HepG2 (cell line): ENCODE results near the gene PRPF38B. TPM values are rescaled to one million over a fixed set of nuclear protein-coding genes. Genes with fewer than 3 reads are reported as not detected.
A peak's percentile ranks its signal among the peaks of the same experiment; 100 is the strongest.

Experiments used
- CEBPB ChIP-seq: IDR thresholded peaks from 2 replicates; pipeline ENCODE4 v1.6.1; 2011; ENCODE audit warnings: low read depth, low read length, improper control_type of control experiment, borderline replicate concordance
- FLYWCH1 ChIP-seq: sonication (generic); formaldehyde crosslinking; IDR thresholded peaks from 2 replicates; pipeline ENCODE4 v1.8.1; 2023; ENCODE audit warnings: mild to moderate bottlenecking, missing genetic modification reagents
- FOXC1 ChIP-seq: sonication (generic); formaldehyde crosslinking; IDR thresholded peaks from 2 replicates; pipeline ENCODE4 v1.8.0; 2022; ENCODE audit warnings: mild to moderate bottlenecking, missing genetic modification reagents, borderline replicate concordance
- FOXJ3 ChIP-seq: sonication (generic); formaldehyde crosslinking; IDR thresholded peaks from 2 replicates; pipeline ENCODE4 v1.4.0; 2020; ENCODE audit warnings: missing genetic modification reagents, mild to moderate bottlenecking, borderline replicate concordance
- HNRNPL ChIP-seq: fragments of 200-400 bp; formaldehyde crosslinking; IDR thresholded peaks from 2 replicates; pipeline ENCODE4 v1.6.1; 2017; ENCODE audit warnings: mild to moderate bottlenecking, low read depth, low read length
- JDP2 ChIP-seq: sonication (generic); formaldehyde crosslinking; IDR thresholded peaks from 2 replicates; pipeline ENCODE4 v1.8.1; 2022; ENCODE audit warnings: missing genetic modification reagents, borderline replicate concordance
- KDM6A ChIP-seq: IDR thresholded peaks from 2 replicates; pipeline ENCODE4 v1.6.1; 2016; ENCODE audit warnings: low read depth
- MIER3 ChIP-seq: IDR thresholded peaks from 2 replicates; pipeline ENCODE4 v1.6.1; 2016; ENCODE audit warnings: missing compliant biosample characterization, borderline replicate concordance
- RFX3 ChIP-seq: IDR thresholded peaks from 2 replicates; pipeline ENCODE4 v1.6.1; 2016; ENCODE audit warnings: missing biosample characterization, missing genetic modification reagents
- RFXANK ChIP-seq: IDR thresholded peaks from 2 replicates; pipeline ENCODE4 v1.6.1; 2016
- SOX6 ChIP-seq, 2 experiments: fragments of 450-650 bp in 1 of 2; sonication (generic) in 1 of 2; formaldehyde crosslinking in 1 of 2; IDR thresholded peaks; 2 replicates each; pipeline versions ENCODE4 v1.4.0 to v1.6.1; 2017 to 2020; ENCODE audit warnings: antibody characterized with exemption in 1 of 2, mild to moderate bottlenecking in 1 of 2, missing genetic modification reagents in 1 of 2
- TEAD3 ChIP-seq: optimal IDR thresholded peaks from 2 replicates; pipeline ENCODE3; 2016; ENCODE audit warnings: borderline replicate concordance
- ZNF138 ChIP-seq: sonication (generic); formaldehyde crosslinking; IDR thresholded peaks from 2 replicates; pipeline ENCODE4 v1.5.0; 2020; ENCODE audit warnings: mild to moderate bottlenecking, low read depth, missing genetic modification reagents
- ZNF230 ChIP-seq: sonication (generic); formaldehyde crosslinking; IDR thresholded peaks from 2 replicates; pipeline ENCODE4 v1.4.0; 2020; ENCODE audit warnings: mild to moderate bottlenecking, missing genetic modification reagents
- ZNF264 ChIP-seq: sonication (generic); formaldehyde crosslinking; IDR thresholded peaks from 2 replicates; pipeline ENCODE4 v1.4.0; 2020; ENCODE audit warnings: missing genetic modification reagents
- ZNF292 ChIP-seq: sonication (generic); formaldehyde crosslinking; IDR thresholded peaks from 2 replicates; pipeline ENCODE4 v1.8.1; 2022; ENCODE audit warnings: mild to moderate bottlenecking, low read depth, missing genetic modification reagents, borderline replicate concordance
- ZNF556 ChIP-seq: sonication (generic); formaldehyde crosslinking; IDR thresholded peaks from 2 replicates; pipeline ENCODE4 v1.4.0; 2020; ENCODE audit warnings: mild to moderate bottlenecking, missing genetic modification reagents, borderline replicate concordance
- ZNF563 ChIP-seq: sonication (generic); formaldehyde crosslinking; IDR thresholded peaks from 2 replicates; pipeline ENCODE4 v1.8.0; 2022; ENCODE audit warnings: mild to moderate bottlenecking, moderate library complexity, missing genetic modification reagents
- ZNF598 ChIP-seq: sonication (generic); formaldehyde crosslinking; IDR thresholded peaks from 2 replicates; pipeline ENCODE4 v1.5.1; 2020; ENCODE audit warnings: mild to moderate bottlenecking, missing genetic modification reagents, borderline replicate concordance
- ZNF614 ChIP-seq: IDR thresholded peaks from 2 replicates; pipeline ENCODE4 v1.6.1; 2018; ENCODE audit warnings: missing biosample characterization, missing genetic modification reagents, inconsistent platforms, borderline replicate concordance
- ZNF703 ChIP-seq: sonication (generic); formaldehyde crosslinking; IDR thresholded peaks from 2 replicates; pipeline ENCODE4 v1.5.1; 2020; ENCODE audit warnings: missing genetic modification reagents, mild to moderate bottlenecking, moderate library complexity, borderline replicate concordance
- ZNF747 ChIP-seq: sonication (generic); formaldehyde crosslinking; IDR thresholded peaks from 2 replicates; pipeline ENCODE4 v1.8.1; 2023; ENCODE audit warnings: missing genetic modification reagents, mild to moderate bottlenecking, borderline replicate concordance
- ZSCAN20 ChIP-seq: sonication (generic); formaldehyde crosslinking; IDR thresholded peaks from 2 replicates; pipeline ENCODE4 v1.4.0; 2020; ENCODE audit warnings: missing genetic modification reagents, mild to moderate bottlenecking, borderline replicate concordance
- polyA plus RNA-seq, 8 experiments: library from polyadenylated mRNA; depleted of rRNA in 3 of 8; stranded (reverse) in 7 of 8; unstranded in 1 of 8; fragments of >200 nt; fragmentation: Illumina TruSeq in 4 of 8; extraction: Trizol in 4 of 8; gene quantifications; 2 replicates each; pipeline versions ENCODE4 v1.2.1 to v1.2.3, GENCODE V29; 2011 to 2016; ENCODE audit warnings: low read depth in 4 of 8, missing spikeins in 1 of 8, mixed read lengths in 1 of 8; ENCODE audit not compliant: insufficient read depth in 1 of 8
- total RNA-seq, 5 experiments: library from RNA; depleted of rRNA; stranded (reverse); fragments of >200 nt; fragmentation: Illumina TruSeq; extraction: Trizol; gene quantifications; 2 replicates each; pipeline ENCODE4 v1.2.3, GENCODE V29; 2016; ENCODE audit warnings: low read depth in 1 of 5
- TF ChIP-seq, protein P1 (sequence below): sonication (generic); formaldehyde crosslinking; IDR thresholded peaks from 2 replicates; pipeline ENCODE4 v1.5.0; 2020; ENCODE audit warnings: mild to moderate bottlenecking, missing genetic modification reagents
- TF ChIP-seq, protein P2 (sequence below): sonication (generic); formaldehyde crosslinking; IDR thresholded peaks from 2 replicates; pipeline ENCODE4 v1.4.0; 2020; ENCODE audit warnings: mild to moderate bottlenecking, missing genetic modification reagents
- TF ChIP-seq, protein P3 (sequence below): sonication (generic); formaldehyde crosslinking; conservative IDR thresholded peaks from 2 replicates; pipeline ENCODE4 v1.8.1; 2023; ENCODE audit warnings: missing genetic modification reagents

The PRPF38B gene
- total and polyA plus RNA-seq, 2 of the 13 experiments (the other 11 are each of a cell fraction or from before 2014, with no cell fraction given), result 25.7 to 29.7 TPM

DNA sequence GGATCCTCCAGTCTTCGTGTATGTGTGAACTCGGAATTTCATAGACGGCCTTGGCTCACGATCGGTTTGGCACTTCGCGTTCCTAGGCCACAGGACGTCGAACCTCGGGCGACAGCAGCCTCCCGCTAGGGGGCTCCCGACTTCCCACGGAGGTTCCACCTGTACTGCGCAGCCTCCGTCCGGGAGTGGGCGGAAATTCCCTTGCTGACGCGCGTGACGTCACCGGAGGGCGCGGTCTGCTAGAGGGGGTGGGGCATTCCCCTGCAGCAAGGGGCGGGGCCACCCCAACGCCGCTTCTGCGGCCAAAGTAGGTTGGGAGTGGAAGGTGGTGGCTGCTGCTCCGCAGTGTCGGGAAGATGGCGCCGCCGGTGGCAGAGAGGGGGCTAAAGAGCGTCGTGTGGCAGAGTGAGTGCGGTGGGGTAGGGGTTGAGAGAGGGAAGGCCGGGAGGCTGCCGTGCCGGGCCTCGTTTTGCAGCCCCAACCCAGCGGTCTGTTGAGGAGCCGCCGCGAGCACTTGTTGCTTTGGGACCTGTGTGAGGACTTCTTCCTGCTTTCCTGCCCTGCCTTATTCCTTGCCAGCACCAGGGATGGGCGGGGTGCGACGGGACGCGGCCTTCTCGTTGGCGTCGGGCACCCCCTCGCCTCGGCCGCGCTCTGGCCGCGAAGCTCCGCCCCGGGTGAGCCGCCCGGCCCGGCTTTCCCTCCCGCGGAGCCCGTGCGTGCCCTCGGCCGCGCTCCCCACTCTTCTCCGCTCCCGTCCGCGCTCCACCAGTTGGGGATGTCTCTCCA, 54.5 kb downstream of the PRPF38B start, which contains the start of gene STXBP3 (continued):
- peak; percentile 55; the same call in 1 of the 2 replicates for TF ChIP-seq HNRNPL
- TF ChIP-seq, protein P1, sequence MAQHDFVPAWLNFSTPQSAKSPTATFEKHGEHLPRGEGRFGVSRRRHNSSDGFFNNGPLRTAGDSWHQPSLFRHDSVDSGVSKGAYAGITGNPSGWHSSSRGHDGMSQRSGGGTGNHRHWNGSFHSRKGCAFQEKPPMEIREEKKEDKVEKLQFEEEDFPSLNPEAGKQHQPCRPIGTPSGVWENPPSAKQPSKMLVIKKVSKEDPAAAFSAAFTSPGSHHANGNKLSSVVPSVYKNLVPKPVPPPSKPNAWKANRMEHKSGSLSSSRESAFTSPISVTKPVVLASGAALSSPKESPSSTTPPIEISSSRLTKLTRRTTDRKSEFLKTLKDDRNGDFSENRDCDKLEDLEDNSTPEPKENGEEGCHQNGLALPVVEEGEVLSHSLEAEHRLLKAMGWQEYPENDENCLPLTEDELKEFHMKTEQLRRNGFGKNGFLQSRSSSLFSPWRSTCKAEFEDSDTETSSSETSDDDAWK, result no peak
- TF ChIP-seq, protein P2, sequence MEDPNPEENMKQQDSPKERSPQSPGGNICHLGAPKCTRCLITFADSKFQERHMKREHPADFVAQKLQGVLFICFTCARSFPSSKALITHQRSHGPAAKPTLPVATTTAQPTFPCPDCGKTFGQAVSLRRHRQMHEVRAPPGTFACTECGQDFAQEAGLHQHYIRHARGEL (CRISPR knock-in tag), result no peak
- peak; percentile 93 for TF ChIP-seq TEAD3
- TF ChIP-seq FOXC1 (CRISPR knock-in tag), result peak; percentile 73; the same call in 1 of the 2 replicates
- no peak for TF ChIP-seq SOX6 (IDR thresholded peaks at IDR 0.05)
- TF ChIP-seq SOX6 (CRISPR knock-in tag; IDR thresholded peaks at IDR 0.05), result peak; percentile 53
- TF ChIP-seq ZNF563, result peak; percentile 32; the same call in 1 of the 2 replicates
- TF ChIP-seq ZNF614, result peak; percentile 86; the same call in 1 of the 2 replicates
- no peak; the same call in 1 of the 2 replicates for TF ChIP-seq FOXJ3 (CRISPR knock-in tag)
- TF ChIP-seq, protein P3, sequence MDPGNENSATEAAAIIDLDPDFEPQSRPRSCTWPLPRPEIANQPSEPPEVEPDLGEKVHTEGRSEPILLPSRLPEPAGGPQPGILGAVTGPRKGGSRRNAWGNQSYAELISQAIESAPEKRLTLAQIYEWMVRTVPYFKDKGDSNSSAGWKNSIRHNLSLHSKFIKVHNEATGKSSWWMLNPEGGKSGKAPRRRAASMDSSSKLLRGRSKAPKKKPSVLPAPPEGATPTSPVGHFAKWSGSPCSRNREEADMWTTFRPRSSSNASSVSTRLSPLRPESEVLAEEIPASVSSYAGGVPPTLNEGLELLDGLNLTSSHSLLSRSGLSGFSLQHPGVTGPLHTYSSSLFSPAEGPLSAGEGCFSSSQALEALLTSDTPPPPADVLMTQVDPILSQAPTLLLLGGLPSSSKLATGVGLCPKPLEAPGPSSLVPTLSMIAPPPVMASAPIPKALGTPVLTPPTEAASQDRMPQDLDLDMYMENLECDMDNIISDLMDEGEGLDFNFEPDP (CRISPR knock-in tag), result no peak
- peak; percentile 84; the same call in 1 of the 2 replicates for TF ChIP-seq ZSCAN20 (CRISPR knock-in tag)
- peak; percentile 88; the same call in 1 of the 2 replicates for TF ChIP-seq ZNF556 (CRISPR knock-in tag)
- TF ChIP-seq RFXANK (CRISPR knock-in tag), result no peak
- peak; percentile 84; the same call in 1 of the 2 replicates for TF ChIP-seq MIER3
- TF ChIP-seq ZNF138, result 0 out of 2 replicates have a peak, but pooled peaks have one; percentile 14
- TF ChIP-seq FLYWCH1 (CRISPR knock-in tag), result no peak
- TF ChIP-seq ZNF264 (CRISPR knock-in tag), result 0 out of 2 replicates have a peak, but pooled peaks have one; percentile 60
- TF ChIP-seq ZNF703 (CRISPR knock-in tag), result no peak
- 0 out of 2 replicates have a peak, but pooled peaks have one; percentile 34 for TF ChIP-seq ZNF292 (CRISPR knock-in tag)
- TF ChIP-seq ZNF230 (CRISPR knock-in tag), result peak; percentile 26; the same call in 1 of the 2 replicates
- TF ChIP-seq RFX3 (CRISPR knock-in tag), result 0 out of 2 replicates have a peak, but pooled peaks have one; percentile 28
- 0 out of 2 replicates have a peak, but pooled peaks have one; percentile 59 for TF ChIP-seq ZNF747 (CRISPR knock-in tag)
- TF ChIP-seq KDM6A, result no peak
- peak; percentile 81; the same call in 1 of the 2 replicates for TF ChIP-seq ZNF598 (CRISPR knock-in tag)
- TF ChIP-seq JDP2, result no peak
- no peak for TF ChIP-seq CEBPB
